H1 (cell line): ENCODE data around the gene CLNS1A. TPM values are rescaled to one million over a fixed set of nuclear protein-coding genes. Genes with fewer than 3 reads are reported as not detected.

Experiments used
- ASH2L ChIP-seq: fragments of 200-600, 300-600 bp; sonication (generic); IDR thresholded peaks from one replicate; pipeline ENCODE4 v1.7.1; 2017; ENCODE audit warnings: low read length
- EP300 ChIP-seq, 2 experiments: IDR thresholded peaks; 1 replicate in 1 of 2; 2 replicates in 1 of 2; pipeline ENCODE4 v1.6.1; 2011 to 2012; ENCODE audit warnings: low read depth in 2 of 2, low read length in 2 of 2, mild to moderate bottlenecking in 2 of 2, borderline replicate concordance in 1 of 2, inconsistent platforms in 1 of 2, moderate library complexity in 1 of 2
- HDAC6 ChIP-seq: IDR thresholded peaks from one replicate; pipeline ENCODE4 v1.7.1; 2012; ENCODE audit warnings: low read depth, mild to moderate bottlenecking, inconsistent platforms, low read length, moderate library complexity
- KDM1A ChIP-seq: fragments of 200-600, 300-600 bp; sonication (generic); IDR thresholded peaks from 2 replicates; pipeline ENCODE4 v1.7.1; 2016; ENCODE audit warnings: mild to moderate bottlenecking, low read length, borderline replicate concordance
- KDM4A ChIP-seq: IDR thresholded peaks from one replicate; pipeline ENCODE4 v1.7.1; 2012; ENCODE audit warnings: low read depth, mild to moderate bottlenecking, moderate library complexity, low read length, inconsistent platforms; ENCODE audit not compliant: severe bottlenecking
- MAX ChIP-seq: IDR thresholded peaks from 2 replicates; pipeline ENCODE4 v1.6.1; 2012; ENCODE audit warnings: inconsistent platforms
- POLR2AphosphoS5 ChIP-seq: IDR thresholded peaks from 2 replicates; pipeline ENCODE4 v1.6.1; 2011; ENCODE audit warnings: low read depth, low read length
- RAD21 ChIP-seq, 2 experiments: IDR thresholded peaks in 1 of 2; conservative IDR thresholded peaks in 1 of 2; 2 replicates each; pipeline ENCODE4 v1.6.1; 2011; ENCODE audit warnings: low read depth in 2 of 2, low read length in 2 of 2, improper control_type of control experiment in 1 of 2, inconsistent platforms in 1 of 2, mild to moderate bottlenecking in 1 of 2, moderate library complexity in 1 of 2
- RXRA ChIP-seq: IDR thresholded peaks from 2 replicates; pipeline ENCODE4 v1.6.1; 2011; ENCODE audit warnings: low read depth, mild to moderate bottlenecking, low read length, moderate library complexity; ENCODE audit not compliant: insufficient read depth
- SIN3A ChIP-seq, 2 experiments: IDR thresholded peaks in 1 of 2; conservative IDR thresholded peaks in 1 of 2; 2 replicates each; pipeline ENCODE4 v1.6.1; 2011 to 2012; ENCODE audit warnings: low read length in 2 of 2, improper control_type of control experiment in 1 of 2, low read depth in 1 of 2, mild to moderate bottlenecking in 1 of 2
- SIRT6 ChIP-seq: IDR thresholded peaks from one replicate; pipeline ENCODE4 v1.7.1; 2012; ENCODE audit warnings: low read length, inconsistent platforms
- SP2 ChIP-seq: IDR thresholded peaks from 2 replicates; pipeline ENCODE4 v1.6.1; 2012; ENCODE audit warnings: mild to moderate bottlenecking, low read length, inconsistent platforms
- SRF ChIP-seq: IDR thresholded peaks from 2 replicates; pipeline ENCODE4 v1.6.1; 2011; ENCODE audit warnings: mild to moderate bottlenecking, low read depth, low read length, moderate library complexity
- TAF1 ChIP-seq: IDR thresholded peaks from 2 replicates; pipeline ENCODE4 v1.6.1; 2011; ENCODE audit warnings: mild to moderate bottlenecking, low read depth, low read length
- TBP ChIP-seq: IDR thresholded peaks from 2 replicates; pipeline ENCODE4 v1.6.1; 2011; ENCODE audit warnings: low read depth, low read length, improper control_type of control experiment
- YY1 ChIP-seq: IDR thresholded peaks from 2 replicates; pipeline ENCODE4 v1.6.1; 2011; ENCODE audit warnings: low read depth, mild to moderate bottlenecking, low read length
- polyA plus RNA-seq, 7 experiments: library from polyadenylated mRNA; depleted of rRNA in 3 of 7; stranded (reverse) in 5 of 7; unstranded in 2 of 7; fragments of >200 nt in 5 of 7; fragments of 200-250 nt in 2 of 7; gene quantifications; 1 replicate in 5 of 7; 2 replicates in 1 of 7; 4 replicates in 1 of 7; pipeline versions ENCODE4 v1.2.1 to v1.2.3, GENCODE V29; 2011 to 2013; ENCODE audit warnings: missing spikeins in 2 of 7, mixed read lengths in 2 of 7
- total RNA-seq: library from RNA; stranded (reverse); fragmentation: NEBNext Ultra II Directional; extraction: Animal tissue kit (Norgen Biotek cat#: 25700); gene quantifications from 2 replicates; pipeline ENCODE4 v1.2.1, GENCODE V29; 2021

Gene CLNS1A
- total and polyA plus RNA-seq, 2 of the 8 experiments (the other 6 are each of a cell fraction or from before 2014, with no cell fraction given): 136 to 177 TPM

GRCh38 chr11:77590194-77590782 is 47.3 kb downstream of the CLNS1A start (continued):
- no peak for TF ChIP-seq KDM1A
- TF ChIP-seq RXRA: no peak
- no peak for TF ChIP-seq SIN3A (conservative IDR thresholded peaks at IDR 0.05 in 1 of 2, IDR thresholded peaks at IDR 0.05 in 1 of 2; ENCODE audit: low read depth in 1 of 2, low read length in 2 of 2)
- no peak for TF ChIP-seq EP300 (IDR thresholded peaks at IDR 0.05; ENCODE audit: borderline replicate concordance in 1 of 2, low read depth in 2 of 2, low read length in 2 of 2)
- TF ChIP-seq POLR2AphosphoS5: 0 out of 2 replicates have a peak, but pooled peaks have one; percentile 19
- TF ChIP-seq RAD21 (IDR thresholded peaks at IDR 0.05 in 1 of 2, conservative IDR thresholded peaks at IDR 0.05 in 1 of 2; ENCODE audit: low read depth in 2 of 2, low read length in 2 of 2): peak; percentile 34 to 42
- 0 out of 2 replicates have a peak, but pooled peaks have one; percentile 3 for TF ChIP-seq TBP
- TF ChIP-seq MAX: no peak; the same call in 1 of the 2 replicates
- TF ChIP-seq ASH2L: no peak
- TF ChIP-seq HDAC6: no peak
- TF ChIP-seq TAF1: no peak
- TF ChIP-seq KDM4A: peak; percentile 18
- no peak for TF ChIP-seq SP2
- no peak for TF ChIP-seq SRF
- TF ChIP-seq SIRT6: no peak
- no peak for TF ChIP-seq YY1
- TF ChIP-seq, all 59 proteins: peak for 6
